ENCODE measurements around the gene PIEZO1.

- TF ChIP-seq CTCF (conservative IDR thresholded peaks at IDR 0.05 in 1 of 2, IDR thresholded peaks at IDR 0.05 in 1 of 2; ENCODE audit: extremely low read depth in 1 of 2, insufficient read depth in 1 of 2, low read depth in 1 of 2, low read length in 2 of 2) = no peak
- no peak for TF ChIP-seq EZH2 (IDR thresholded peaks at IDR 0.05; ENCODE audit: borderline replicate concordance, low read length)
These were observed 58.6 kb downstream of the PIEZO1 start for GRCh38 chr16:88726408-88726749.

Data from mammary epithelial cell (primary cell).